ENCODE measurements around the gene PSMD12.

DNA sequence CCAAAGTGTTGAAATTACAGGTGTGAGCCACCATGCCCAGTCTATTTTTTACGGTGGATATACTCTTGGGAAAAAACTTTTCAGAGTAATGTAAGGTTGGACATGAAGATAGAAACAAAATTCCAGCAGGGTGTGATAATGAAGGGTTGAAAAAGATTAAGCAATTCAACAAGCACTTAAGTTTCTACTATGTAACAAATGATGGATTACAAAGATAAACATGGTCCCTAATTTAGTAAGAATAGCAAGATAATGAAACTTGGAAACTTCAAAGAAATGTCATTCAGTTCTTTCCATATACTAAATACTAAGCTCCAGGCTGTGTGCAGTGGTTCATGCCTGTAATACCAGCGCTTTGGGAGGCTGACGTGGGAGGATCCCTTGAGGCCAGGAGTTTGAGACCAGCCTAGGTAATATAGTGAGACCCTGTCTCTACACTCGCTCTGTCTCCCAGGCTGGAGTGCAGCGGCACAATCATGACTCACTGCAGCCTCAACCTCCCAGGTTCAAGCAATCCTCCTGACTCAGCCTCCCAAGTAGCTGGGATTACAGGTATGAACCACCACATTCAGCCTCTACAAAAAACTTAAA is 31.0 kb downstream of the PSMD12 start:
- no peak for TF ChIP-seq POLR2AphosphoS5 (IDR thresholded peaks at IDR 0.05; ENCODE audit: low read depth, low read length)
- TF ChIP-seq, protein P1, sequence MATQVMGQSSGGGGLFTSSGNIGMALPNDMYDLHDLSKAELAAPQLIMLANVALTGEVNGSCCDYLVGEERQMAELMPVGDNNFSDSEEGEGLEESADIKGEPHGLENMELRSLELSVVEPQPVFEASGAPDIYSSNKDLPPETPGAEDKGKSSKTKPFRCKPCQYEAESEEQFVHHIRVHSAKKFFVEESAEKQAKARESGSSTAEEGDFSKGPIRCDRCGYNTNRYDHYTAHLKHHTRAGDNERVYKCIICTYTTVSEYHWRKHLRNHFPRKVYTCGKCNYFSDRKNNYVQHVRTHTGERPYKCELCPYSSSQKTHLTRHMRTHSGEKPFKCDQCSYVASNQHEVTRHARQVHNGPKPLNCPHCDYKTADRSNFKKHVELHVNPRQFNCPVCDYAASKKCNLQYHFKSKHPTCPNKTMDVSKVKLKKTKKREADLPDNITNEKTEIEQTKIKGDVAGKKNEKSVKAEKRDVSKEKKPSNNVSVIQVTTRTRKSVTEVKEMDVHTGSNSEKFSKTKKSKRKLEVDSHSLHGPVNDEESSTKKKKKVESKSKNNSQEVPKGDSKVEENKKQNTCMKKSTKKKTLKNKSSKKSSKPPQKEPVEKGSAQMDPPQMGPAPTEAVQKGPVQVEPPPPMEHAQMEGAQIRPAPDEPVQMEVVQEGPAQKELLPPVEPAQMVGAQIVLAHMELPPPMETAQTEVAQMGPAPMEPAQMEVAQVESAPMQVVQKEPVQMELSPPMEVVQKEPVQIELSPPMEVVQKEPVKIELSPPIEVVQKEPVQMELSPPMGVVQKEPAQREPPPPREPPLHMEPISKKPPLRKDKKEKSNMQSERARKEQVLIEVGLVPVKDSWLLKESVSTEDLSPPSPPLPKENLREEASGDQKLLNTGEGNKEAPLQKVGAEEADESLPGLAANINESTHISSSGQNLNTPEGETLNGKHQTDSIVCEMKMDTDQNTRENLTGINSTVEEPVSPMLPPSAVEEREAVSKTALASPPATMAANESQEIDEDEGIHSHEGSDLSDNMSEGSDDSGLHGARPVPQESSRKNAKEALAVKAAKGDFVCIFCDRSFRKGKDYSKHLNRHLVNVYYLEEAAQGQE (IDR thresholded peaks at IDR 0.05; ENCODE audit: insufficient read depth in 1 of 2, low read depth in 2 of 2, low read length in 2 of 2) = no peak
- TF ChIP-seq TAF1 (IDR thresholded peaks at IDR 0.05; ENCODE audit: borderline replicate concordance, insufficient read depth, low read length) = no peak
- no peak for TF ChIP-seq SIN3A (IDR thresholded peaks at IDR 0.05; ENCODE audit: borderline replicate concordance, insufficient read depth, low read length)

Measured in PFSK-1 (cell line).